DND-41 (cell line): ENCODE results near the gene CLIC5.

Source experiments
- ATAC-seq: fragments of 200-7000 bp; cut with Tn5 transposase; 3 replicates; pipeline ENCODE4 v1.9.1; 2021; ENCODE audit warnings: low read depth; ENCODE audit not compliant: insufficient read depth
- DNase-seq: peaks from one replicate; pipeline ENCODE4 v3.0.0-alpha.2; 2020
- H2AFZ ChIP-seq: 2 replicates; pipeline ENCODE4 v1.6.0; 2012; ENCODE audit warnings: low read depth, low read length
- H3K27ac ChIP-seq: 2 replicates; pipeline ENCODE4 v1.5.1; 2012; ENCODE audit warnings: low read length, inconsistent platforms
- H3K27me3 ChIP-seq: fragments of 200-600 bp; sonication (generic); 2 replicates; pipeline ENCODE4 v1.6.0; 2012; ENCODE audit warnings: low read length, mild to moderate bottlenecking, inconsistent platforms; ENCODE audit not compliant: insufficient read depth, poor library complexity
- H3K36me3 ChIP-seq: 2 replicates; pipeline ENCODE4 v1.5.1; 2012; ENCODE audit warnings: low read length, inconsistent platforms; ENCODE audit not compliant: insufficient read depth
- H3K4me1 ChIP-seq: 2 replicates; pipeline ENCODE4 v1.5.1; 2012; ENCODE audit warnings: mild to moderate bottlenecking, low read length; ENCODE audit not compliant: insufficient read depth
- H3K4me2 ChIP-seq: 2 replicates; pipeline ENCODE4 v1.6.0; 2012; ENCODE audit warnings: mild to moderate bottlenecking, moderate library complexity, low read length, inconsistent platforms; ENCODE audit not compliant: insufficient read depth
- H3K4me3 ChIP-seq, 2 experiments: fragments of 200-600 bp in 1 of 2; shearing (Covaris generic) in 1 of 2; 2 replicates each; pipeline ENCODE4 v1.5.1; 2012 to 2016; ENCODE audit warnings: inconsistent platforms in 2 of 2, low read length in 2 of 2, mild to moderate bottlenecking in 2 of 2, low read depth in 1 of 2, moderate library complexity in 1 of 2
- H3K79me2 ChIP-seq: 2 replicates; pipeline ENCODE4 v1.6.0; 2012; ENCODE audit warnings: low read length, inconsistent platforms; ENCODE audit not compliant: insufficient read depth
- H3K9ac ChIP-seq: 2 replicates; pipeline ENCODE4 v1.6.0; 2012; ENCODE audit warnings: low read depth, mild to moderate bottlenecking, inconsistent platforms, low read length, moderate library complexity
- H3K9me3 ChIP-seq: 2 replicates; pipeline ENCODE4 v1.5.1; 2012; ENCODE audit warnings: low read length, moderate library complexity, mild to moderate bottlenecking, inconsistent platforms; ENCODE audit not compliant: insufficient read depth, severe bottlenecking
- H4K20me1 ChIP-seq: 2 replicates; pipeline ENCODE4 v1.6.0; 2012; ENCODE audit warnings: low read length; ENCODE audit not compliant: insufficient read depth
- EZH2 ChIP-seq: IDR thresholded peaks from 3 replicates; pipeline ENCODE4 v1.6.1; 2012; ENCODE audit warnings: borderline replicate concordance, low read depth, mild to moderate bottlenecking, moderate library complexity, low read length, inconsistent platforms; ENCODE audit not compliant: severe bottlenecking
- TF ChIP-seq, protein P1 (sequence below): IDR thresholded peaks from 2 replicates; pipeline ENCODE4 v1.5.1; 2012; ENCODE audit warnings: borderline replicate concordance, low read length, moderate library complexity, mild to moderate bottlenecking; ENCODE audit not compliant: poor library complexity, severe bottlenecking; ENCODE audit errors: extremely low read depth

The CLIC5 gene

DNA sequence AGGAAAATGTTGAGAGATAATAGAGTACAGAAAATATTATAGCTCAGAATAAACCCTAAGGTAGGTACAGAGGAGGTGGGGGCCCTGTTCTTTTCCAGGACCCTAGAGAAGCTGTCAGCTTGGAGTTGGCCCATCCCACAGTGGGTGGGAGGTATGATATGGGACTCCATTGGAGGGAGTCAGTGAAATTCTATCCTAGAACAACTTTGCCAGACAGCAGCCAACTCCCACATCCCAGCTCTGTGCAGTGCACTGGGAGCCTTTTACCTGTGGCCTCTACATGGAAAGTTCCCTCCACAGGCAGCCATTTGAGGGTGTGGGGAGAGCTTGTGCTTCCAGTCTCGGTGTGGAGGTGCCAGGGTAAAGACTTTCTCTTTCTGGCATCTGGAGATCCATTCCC lies 36.8 kb upstream of the CLIC5 start:
- ATAC-seq (no peak), DNase-seq (no peak)
- no peaks in the 10 kb centered on the region for H3K4me1 ChIP-seq
- H3K27ac ChIP-seq: no peak overlapping the region
- peaks cover 12% of the 10 kb centered on the region for H3K27me3 ChIP-seq
- H3K4me3 ChIP-seq: no peak overlapping the region
- H3K9ac ChIP-seq: no peak overlapping the region
- H3K9me3 ChIP-seq: no peaks in the 10 kb centered on the region
- no peaks in the 10 kb centered on the region for H3K36me3 ChIP-seq
- H3K79me2 ChIP-seq: no peaks in the 10 kb centered on the region
- TF ChIP-seq EZH2: no peak
- TF ChIP-seq, protein P1, sequence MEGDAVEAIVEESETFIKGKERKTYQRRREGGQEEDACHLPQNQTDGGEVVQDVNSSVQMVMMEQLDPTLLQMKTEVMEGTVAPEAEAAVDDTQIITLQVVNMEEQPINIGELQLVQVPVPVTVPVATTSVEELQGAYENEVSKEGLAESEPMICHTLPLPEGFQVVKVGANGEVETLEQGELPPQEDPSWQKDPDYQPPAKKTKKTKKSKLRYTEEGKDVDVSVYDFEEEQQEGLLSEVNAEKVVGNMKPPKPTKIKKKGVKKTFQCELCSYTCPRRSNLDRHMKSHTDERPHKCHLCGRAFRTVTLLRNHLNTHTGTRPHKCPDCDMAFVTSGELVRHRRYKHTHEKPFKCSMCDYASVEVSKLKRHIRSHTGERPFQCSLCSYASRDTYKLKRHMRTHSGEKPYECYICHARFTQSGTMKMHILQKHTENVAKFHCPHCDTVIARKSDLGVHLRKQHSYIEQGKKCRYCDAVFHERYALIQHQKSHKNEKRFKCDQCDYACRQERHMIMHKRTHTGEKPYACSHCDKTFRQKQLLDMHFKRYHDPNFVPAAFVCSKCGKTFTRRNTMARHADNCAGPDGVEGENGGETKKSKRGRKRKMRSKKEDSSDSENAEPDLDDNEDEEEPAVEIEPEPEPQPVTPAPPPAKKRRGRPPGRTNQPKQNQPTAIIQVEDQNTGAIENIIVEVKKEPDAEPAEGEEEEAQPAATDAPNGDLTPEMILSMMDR: no peak
- no peak overlapping the region for H2AFZ ChIP-seq
- H4K20me1 ChIP-seq: no peaks in the 10 kb centered on the region
- H3K4me2 ChIP-seq: no peak overlapping the region

DNA sequence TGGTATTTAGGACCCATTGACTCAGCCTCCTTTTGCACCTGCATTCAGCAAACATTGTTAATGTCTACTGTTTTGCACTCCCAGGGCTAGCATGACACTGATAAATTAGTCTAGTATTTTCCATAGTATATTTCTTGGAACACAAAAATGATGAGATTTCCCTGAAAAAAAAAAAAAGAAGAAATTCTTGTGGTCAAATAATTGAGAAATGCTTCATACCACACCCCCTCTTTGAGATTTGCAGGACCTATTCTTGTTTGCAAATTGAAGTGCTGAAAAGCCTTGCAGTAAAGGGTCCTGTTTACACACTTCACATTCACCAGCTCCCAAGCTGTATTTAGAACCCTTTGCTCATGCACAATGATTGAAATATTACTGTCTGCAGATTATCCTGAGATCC lies 36.3 kb upstream of the CLIC5 start:
- ATAC-seq (no peak), DNase-seq (no peak)
- no peak overlapping the region for H3K4me3 ChIP-seq
- H3K36me3 ChIP-seq: no peaks in the 10 kb centered on the region
- H4K20me1 ChIP-seq: no peaks in the 10 kb centered on the region
- no peak overlapping the region for H2AFZ ChIP-seq
- no peaks in the 10 kb centered on the region for H3K79me2 ChIP-seq
- H3K4me1 ChIP-seq: no peaks in the 10 kb centered on the region
- peaks cover 13% of the 10 kb centered on the region for H3K27me3 ChIP-seq
- H3K27ac ChIP-seq: no peak overlapping the region
- TF ChIP-seq EZH2: no peak
- TF ChIP-seq, protein P1: no peak
- no peak overlapping the region for H3K9ac ChIP-seq
- no peaks in the 10 kb centered on the region for H3K9me3 ChIP-seq
- H3K4me2 ChIP-seq: no peak overlapping the region

DNA sequence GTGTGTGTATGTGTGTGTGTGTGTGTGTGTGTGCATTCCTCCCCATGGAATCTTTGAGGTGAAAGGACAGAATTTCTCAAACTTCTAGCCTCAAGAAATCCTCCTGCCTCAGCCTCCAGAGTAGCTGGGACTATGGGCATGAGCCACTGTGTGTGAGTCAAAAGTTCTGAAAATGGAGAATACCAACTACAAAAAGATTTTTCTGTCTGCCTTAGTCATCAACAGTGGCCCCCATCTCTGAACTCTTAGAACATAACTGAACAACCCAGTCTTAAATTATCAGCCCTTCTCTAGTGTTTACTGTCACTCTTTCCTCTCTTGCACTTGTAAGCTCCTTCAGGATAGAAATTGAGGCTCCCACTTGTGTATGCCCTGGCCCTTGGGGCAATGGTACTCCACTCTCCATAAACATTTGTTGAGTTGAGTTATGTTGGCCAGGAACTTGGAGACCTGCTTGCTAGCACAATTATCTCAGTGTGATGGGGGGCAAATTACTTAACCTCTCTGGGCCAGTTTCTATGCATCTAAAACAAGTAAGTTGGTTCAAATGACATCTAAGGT lies 35.3 kb upstream of the CLIC5 start:
- Histone ChIP-seq H3K9me3 (no peaks in the 10 kb centered on the region), H2AFZ (no peak overlapping the region), H3K27ac (no peak overlapping the region), H3K9ac (no peak overlapping the region), H4K20me1 (no peaks in the 10 kb centered on the region), H3K4me3 (no peak overlapping the region), H3K4me2 (no peak overlapping the region), H3K27me3 (peaks cover 10% of the 10 kb centered on the region), H3K36me3 (no peaks in the 10 kb centered on the region), H3K79me2 (no peaks in the 10 kb centered on the region), H3K4me1 (no peaks in the 10 kb centered on the region)
- TF ChIP-seq, protein P1: no peak
- ATAC-seq (no peak), DNase-seq (no peak)

DNA sequence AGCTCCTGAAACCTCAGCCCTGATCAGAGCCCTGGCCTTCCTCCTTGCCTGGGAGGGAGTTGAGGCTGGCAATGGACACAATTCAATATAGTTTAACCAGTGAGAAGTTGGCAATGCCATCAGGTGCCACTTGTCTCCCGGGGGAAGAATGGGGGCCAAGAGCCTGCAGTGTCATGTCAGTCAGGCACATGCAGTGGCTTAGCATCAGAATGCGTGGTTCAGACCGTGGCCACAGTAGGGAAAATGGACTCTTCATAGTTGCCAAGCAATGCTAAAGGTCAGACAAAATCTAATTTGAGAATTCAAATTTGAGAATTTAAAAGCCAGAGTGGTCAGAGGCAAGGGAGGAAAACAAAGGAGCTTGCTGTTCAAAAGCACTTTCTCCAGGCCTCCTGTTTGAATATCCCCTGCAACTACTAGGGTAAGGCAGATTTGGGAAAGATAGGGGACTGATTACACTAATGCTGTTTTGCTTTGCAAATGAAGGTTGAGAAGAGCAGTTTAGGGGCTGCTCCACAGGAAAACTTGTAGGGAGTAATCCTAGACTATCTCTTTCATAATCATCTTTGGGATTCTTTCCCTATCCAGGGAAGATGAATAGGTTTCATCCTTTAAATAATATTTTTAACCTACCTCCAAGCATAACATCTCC lies 33.1 kb upstream of the CLIC5 start:
- TF ChIP-seq EZH2: no peak
- TF ChIP-seq, protein P1: no peak
- Histone ChIP-seq H3K4me3 (no peak overlapping the region), H3K36me3 (no peaks in the 10 kb centered on the region), H3K27ac (no peak overlapping the region), H2AFZ (no peak overlapping the region), H4K20me1 (no peaks in the 10 kb centered on the region), H3K4me2 (no peak overlapping the region), H3K4me1 (no peaks in the 10 kb centered on the region), H3K9ac (no peak overlapping the region), H3K79me2 (no peaks in the 10 kb centered on the region), H3K27me3 (peaks cover 6% of the 10 kb centered on the region), H3K9me3 (no peaks in the 10 kb centered on the region)
- DNase-seq: no peak
- no peak for ATAC-seq
